Suprapubic skin (tissue), 4 donors: ENCODE results near the gene IFIT1B. TPM values are rescaled to one million over a fixed set of nuclear protein-coding genes. Genes with fewer than 3 reads are reported as not detected.

Source experiments
- DNase-seq, 2 donors: peaks; one replicate each; pipeline ENCODE4 v3.0.0-alpha.2; 2019; ENCODE audit warnings: low spot score in 2 of 2
- H3K27ac ChIP-seq: fragments of 200-600 bp; sonication (generic); one replicate; pipeline ENCODE4 v1.5.1; 2019
- H3K27me3 ChIP-seq: fragments of 200-600 bp; sonication (generic); one replicate; pipeline ENCODE4 v1.5.1; 2019
- H3K36me3 ChIP-seq: fragments of 200-600 bp; sonication (generic); one replicate; pipeline ENCODE4 v1.5.1; 2019
- H3K4me1 ChIP-seq: fragments of 200-600 bp; sonication (generic); one replicate; pipeline ENCODE4 v1.5.1; 2019
- H3K4me3 ChIP-seq: fragments of 200-600 bp; sonication (generic); one replicate; pipeline ENCODE4 v1.5.1; 2019; ENCODE audit warnings: mild to moderate bottlenecking
- H3K9me3 ChIP-seq: fragments of 200-600 bp; sonication (generic); one replicate; pipeline ENCODE4 v1.5.1; 2019
- CTCF ChIP-seq, 2 donors: fragments of 200-600 bp in 1 of 2; fragments of 450-650 bp in 1 of 2; sonication (generic) in 1 of 2; IDR thresholded peaks; one replicate each; pipeline ENCODE4 v1.5.1; 2016 to 2019; ENCODE audit warnings: antibody characterized with exemption in 2 of 2, mild to moderate bottlenecking in 1 of 2, moderate library complexity in 1 of 2
- EP300 ChIP-seq: sonication (generic); formaldehyde crosslinking; IDR thresholded peaks from one replicate; pipeline ENCODE4 v1.6.1; 2017; ENCODE audit warnings: antibody characterized with exemption
- POLR2A ChIP-seq, 2 donors: fragments of 450-650 bp; IDR thresholded peaks; one replicate each; pipeline ENCODE4 v1.6.1; 2017; ENCODE audit warnings: antibody characterized with exemption in 2 of 2, mild to moderate bottlenecking in 2 of 2, moderate library complexity in 2 of 2
- POLR2AphosphoS5 ChIP-seq, 3 donors: sonication (generic); formaldehyde crosslinking; IDR thresholded peaks; one replicate each; pipeline ENCODE4 v1.6.1; 2017; ENCODE audit warnings: antibody characterized with exemption in 3 of 3
- WGBS: methylation state at CpG from one replicate; pipeline ENCODE4 v1.1.5; 2018; 5-methylcytosine and 5-hydroxymethylcytosine counted together
- total RNA-seq, 4 donors: library from RNA; depleted of rRNA; stranded (reverse); fragments of >200 nt; gene quantifications; one replicate each; pipeline ENCODE4 v1.1.0, GENCODE V29; 2016

Gene IFIT1B
- total RNA-seq, 4 donors from 2014 or later = not detected

GRCh38 chr10:89374713-89375141, 3.1 kb upstream of the IFIT1B start:
- Histone ChIP-seq H3K9me3 (no peaks in the 10 kb centered on the region), H3K27ac (peak overlapping the region; percentile 80), H3K36me3 (no peaks in the 10 kb centered on the region), H3K4me3 (no peak overlapping the region), H3K4me1 (peaks cover 21% of the 10 kb centered on the region), H3K27me3 (no peaks in the 10 kb centered on the region)
- TF ChIP-seq POLR2AphosphoS5 (IDR thresholded peaks at IDR 0.05) (no peak), EP300 (no peak), CTCF (IDR thresholded peaks at IDR 0.05) (no peak), POLR2A (IDR thresholded peaks at IDR 0.05) (no peak)
- DNase-seq = no peak

DNA sequence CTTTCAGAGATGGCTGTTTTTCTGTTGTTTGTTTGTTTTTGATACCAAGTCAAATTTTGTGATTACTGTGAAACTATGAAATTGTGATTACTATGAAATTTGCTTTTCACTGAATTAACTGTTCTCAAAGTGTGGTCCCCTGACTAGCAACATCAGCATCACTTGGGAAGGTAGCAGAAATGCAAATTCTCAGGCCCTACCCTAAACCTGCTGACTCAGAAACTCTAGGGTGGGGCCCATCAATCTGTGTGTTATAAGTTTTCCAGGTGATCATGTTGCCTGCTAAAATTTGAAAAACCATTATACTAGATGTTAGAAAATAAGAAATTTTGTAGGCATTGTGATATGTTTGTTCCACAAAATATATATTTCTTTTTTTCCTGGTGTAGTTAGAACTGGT, 1.2 kb downstream of the IFIT1B start:
- TF ChIP-seq POLR2AphosphoS5 (IDR thresholded peaks at IDR 0.05) = no peak
- Histone ChIP-seq H3K9me3 (no peaks in the 10 kb centered on the region), H3K27ac (no peak overlapping the region), H3K4me1 (peaks cover 12% of the 10 kb centered on the region), H3K4me3 (no peak overlapping the region), H3K36me3 (no peaks in the 10 kb centered on the region), H3K27me3 (no peaks in the 10 kb centered on the region)
- DNase-seq = no peak

DNA sequence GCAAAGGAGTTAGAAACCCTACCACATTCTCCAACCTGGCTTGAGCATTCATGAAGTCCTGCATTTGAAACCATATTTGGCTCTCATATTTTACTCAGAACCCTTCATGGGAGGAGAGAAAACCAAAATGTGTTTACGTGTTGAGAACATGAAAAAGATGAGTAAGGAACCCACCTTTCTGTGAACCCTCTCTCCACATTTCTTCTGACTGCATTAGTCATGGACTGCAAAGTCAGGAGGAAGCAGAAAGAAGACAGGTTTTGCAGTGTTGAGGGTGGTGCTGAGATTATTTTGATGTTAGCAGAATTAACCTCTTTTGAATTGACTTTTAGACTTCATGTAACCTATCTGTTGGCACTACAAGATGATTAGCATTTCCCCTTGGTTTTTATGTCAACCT, 4.9 kb downstream of the IFIT1B start:
- H3K27ac ChIP-seq = no peak overlapping the region
- WGBS = 91% methylated on average over 1 of the region's 1 CpG
- H3K4me1 ChIP-seq = no peaks in the 10 kb centered on the region
- no peaks in the 10 kb centered on the region for H3K9me3 ChIP-seq
- no peak for DNase-seq
- no peak for TF ChIP-seq POLR2A (IDR thresholded peaks at IDR 0.05)
- TF ChIP-seq CTCF (IDR thresholded peaks at IDR 0.05) = no peak
- no peak for TF ChIP-seq POLR2AphosphoS5 (IDR thresholded peaks at IDR 0.05)
- TF ChIP-seq EP300 = no peak
- H3K27me3 ChIP-seq = no peaks in the 10 kb centered on the region
- H3K4me3 ChIP-seq = no peak overlapping the region
- H3K36me3 ChIP-seq = no peaks in the 10 kb centered on the region

DNA sequence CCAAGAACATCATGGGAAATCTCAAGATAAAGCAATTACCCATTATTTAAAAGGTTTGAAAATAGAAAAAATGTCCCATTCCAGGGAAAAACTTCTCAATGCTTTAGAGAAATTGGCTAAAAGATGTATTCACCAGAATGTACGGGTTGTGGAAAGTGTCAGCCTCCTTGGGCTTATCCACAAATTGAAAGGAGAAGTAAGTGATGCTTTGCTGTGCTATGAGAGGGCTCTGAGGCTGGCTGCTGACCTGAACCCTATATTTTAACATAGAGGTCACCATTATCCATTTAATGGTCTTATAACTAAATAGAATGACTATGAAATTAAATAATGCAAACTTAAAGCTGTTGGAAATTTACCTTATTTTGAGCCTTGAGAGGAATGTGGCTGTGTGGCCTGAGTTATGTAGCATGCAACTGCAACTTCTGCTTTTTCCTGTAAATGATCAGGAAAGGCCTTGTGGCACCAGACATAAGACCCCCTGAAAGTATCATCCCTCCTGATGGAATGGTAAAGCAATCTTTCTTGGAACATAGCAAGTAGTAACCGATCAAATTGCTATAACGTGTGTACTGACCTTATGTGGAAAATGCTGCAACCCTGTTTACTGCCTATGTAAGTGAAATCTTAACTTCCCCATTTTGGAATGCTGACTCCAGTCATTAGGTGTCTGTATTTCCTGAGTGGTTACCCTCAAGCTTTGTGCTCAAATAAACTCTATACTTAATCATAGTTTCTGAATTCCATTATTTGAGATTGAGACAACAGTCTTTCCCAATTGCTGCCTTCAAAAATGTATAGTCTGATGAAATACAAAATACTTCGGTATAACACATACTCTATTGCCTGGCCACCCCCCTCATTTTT, 6.9 kb downstream of the IFIT1B start:
- Histone ChIP-seq H3K27me3 (no peaks in the 10 kb centered on the region), H3K36me3 (no peaks in the 10 kb centered on the region), H3K9me3 (no peaks in the 10 kb centered on the region), H3K4me1 (no peaks in the 10 kb centered on the region), H3K27ac (no peak overlapping the region), H3K4me3 (no peak overlapping the region)
- WGBS = 77% methylated on average over 4 of the region's 4 CpGs
- TF ChIP-seq POLR2A (IDR thresholded peaks at IDR 0.05) = no peak
- no peak for DNase-seq

- Histone ChIP-seq H3K9me3 (no peaks in the 10 kb centered on the region), H3K27ac (no peak overlapping the region), H3K36me3 (no peaks in the 10 kb centered on the region), H3K4me1 (peaks cover 26% of the 10 kb centered on the region), H3K4me3 (no peak overlapping the region), H3K27me3 (no peaks in the 10 kb centered on the region)
- no peak for TF ChIP-seq POLR2AphosphoS5 (IDR thresholded peaks at IDR 0.05)
- TF ChIP-seq POLR2A (IDR thresholded peaks at IDR 0.05) = no peak
- TF ChIP-seq CTCF (IDR thresholded peaks at IDR 0.05) = no peak
- TF ChIP-seq EP300 = no peak
- 75% methylated on average over 2 of the region's 2 CpGs for WGBS
- no peak for DNase-seq
These were observed 10.9 kb downstream of the IFIT1B start for GRCh38 chr10:89388806-89389205.

GRCh38 chr10:89389254-89389653, 11.4 kb downstream of the IFIT1B start:
- TF ChIP-seq EP300 (no peak), CTCF (IDR thresholded peaks at IDR 0.05) (peak in 1 of 2 donors; percentile 20), POLR2AphosphoS5 (IDR thresholded peaks at IDR 0.05) (no peak)
- no peaks in the 10 kb centered on the region for H3K9me3 ChIP-seq
- H3K27ac ChIP-seq = no peak overlapping the region
- no peak for DNase-seq
- peaks cover 31% of the 10 kb centered on the region for H3K4me1 ChIP-seq
- no peaks in the 10 kb centered on the region for H3K27me3 ChIP-seq
- H3K4me3 ChIP-seq = no peak overlapping the region
- H3K36me3 ChIP-seq = no peaks in the 10 kb centered on the region
- 73% methylated on average over 1 of the region's 1 CpG for WGBS
